ENCODE data around the gene HNF4A. TPM values are rescaled to one million over a fixed set of nuclear protein-coding genes. Genes with fewer than 3 reads are reported as not detected.
A peak's percentile ranks its signal among the peaks of the same experiment; 100 is the strongest.

HNF4A gene
- total RNA-seq, 1 donor from 2014 or later = 0.18 TPM

DNA sequence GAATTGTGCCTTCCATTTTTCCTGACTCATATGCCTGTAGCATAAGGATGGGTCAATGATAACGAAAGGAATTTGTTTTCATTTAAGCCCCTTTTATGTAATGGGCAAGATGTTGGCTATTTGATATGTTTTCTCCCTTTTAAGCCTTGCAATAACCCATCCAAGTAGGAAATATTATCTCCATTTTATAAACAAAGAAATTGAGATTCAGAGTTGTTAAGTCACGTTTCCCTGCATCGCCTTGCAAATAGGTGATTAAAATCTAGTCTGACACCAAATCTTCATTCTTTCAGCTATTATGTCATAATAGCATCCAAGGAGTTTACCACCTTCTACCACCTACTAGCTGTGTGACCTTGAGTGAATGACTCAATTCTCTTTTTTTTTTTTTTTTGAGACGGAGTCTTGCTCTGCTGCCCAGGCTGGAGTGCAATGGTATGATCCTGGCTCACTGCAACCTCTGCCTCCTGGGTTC lies 7.0 kb downstream of the HNF4A start:
- Histone ChIP-seq H3K27me3 (ENCODE audit: low read depth) (peaks cover 8% of the 10 kb centered on the region), H3K27ac (no peak overlapping the region), H3K36me3 (no peaks in the 10 kb centered on the region), H3K4me3 (no peak overlapping the region), H3K4me1 (peaks cover under 1% of the 10 kb centered on the region), H3K9me3 (no peaks in the 10 kb centered on the region)
- intact Hi-C loops (cut with DNase I) = no loop called here
- no peak for DNase-seq
- no peak for TF ChIP-seq CTCF (IDR thresholded peaks at IDR 0.05)
- ATAC-seq = no peak

DNA sequence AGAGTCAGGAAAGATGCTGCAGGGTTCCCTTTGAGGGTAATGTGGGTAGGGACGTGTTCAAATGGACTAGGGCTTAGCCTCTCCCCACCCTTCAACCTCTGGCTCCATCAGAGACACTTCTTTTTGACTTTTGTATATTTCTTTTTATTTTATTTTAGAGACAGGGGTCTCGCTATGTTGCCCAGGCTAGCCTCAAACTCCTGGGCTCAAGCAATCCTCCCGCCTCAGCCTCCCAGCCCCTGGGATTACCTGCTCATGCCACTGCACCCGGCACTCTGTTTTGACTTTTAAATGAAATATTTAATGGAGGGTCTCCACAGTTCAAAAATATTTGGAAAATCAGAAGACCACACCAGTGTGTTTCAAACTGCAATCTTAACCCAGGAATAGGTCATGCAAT lies 8.6 kb downstream of the HNF4A start:
- H3K36me3 ChIP-seq = no peaks in the 10 kb centered on the region
- TF ChIP-seq CTCF (IDR thresholded peaks at IDR 0.05) = no peak

DNA sequence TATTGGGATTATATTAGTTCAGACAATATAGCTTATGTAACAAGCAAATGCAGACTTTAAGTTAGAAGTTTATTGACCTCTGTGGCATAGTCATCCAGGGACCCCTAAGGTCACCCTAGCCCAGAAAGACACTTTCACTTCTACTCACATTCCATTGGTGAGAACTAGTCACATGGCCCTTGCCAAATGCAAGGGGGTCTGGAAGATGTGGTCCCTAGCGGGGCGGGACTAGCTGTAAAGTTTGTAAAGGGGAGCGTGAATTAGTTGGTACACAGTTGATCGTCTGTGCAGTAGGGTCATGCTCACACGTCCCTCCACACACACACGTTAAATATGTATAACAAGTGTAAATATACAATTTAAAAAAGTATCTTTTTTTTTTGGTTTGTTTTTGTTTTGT lies 9.3 kb downstream of the HNF4A start:
- DNase-seq (no peak), ATAC-seq (no peak)
- Histone ChIP-seq H3K36me3 (no peaks in the 10 kb centered on the region), H3K27ac (no peak overlapping the region), H3K27me3 (ENCODE audit: low read depth) (peaks cover 8% of the 10 kb centered on the region), H3K9me3 (no peaks in the 10 kb centered on the region), H3K4me3 (no peak overlapping the region), H3K4me1 (no peaks in the 10 kb centered on the region)
- intact Hi-C loops (cut with DNase I) = no loop called here
- no peak for TF ChIP-seq CTCF (IDR thresholded peaks at IDR 0.05)

More for the DNA sequence above, 8.6 kb downstream of the HNF4A start:
- Histone ChIP-seq H3K27ac (no peak overlapping the region), H3K4me3 (no peak overlapping the region), H3K9me3 (no peaks in the 10 kb centered on the region), H3K27me3 (ENCODE audit: low read depth) (peaks cover 8% of the 10 kb centered on the region), H3K4me1 (no peaks in the 10 kb centered on the region)
- DNase-seq (no peak), ATAC-seq (no peak)
- intact Hi-C loops (cut with DNase I) = no loop called here

DNA sequence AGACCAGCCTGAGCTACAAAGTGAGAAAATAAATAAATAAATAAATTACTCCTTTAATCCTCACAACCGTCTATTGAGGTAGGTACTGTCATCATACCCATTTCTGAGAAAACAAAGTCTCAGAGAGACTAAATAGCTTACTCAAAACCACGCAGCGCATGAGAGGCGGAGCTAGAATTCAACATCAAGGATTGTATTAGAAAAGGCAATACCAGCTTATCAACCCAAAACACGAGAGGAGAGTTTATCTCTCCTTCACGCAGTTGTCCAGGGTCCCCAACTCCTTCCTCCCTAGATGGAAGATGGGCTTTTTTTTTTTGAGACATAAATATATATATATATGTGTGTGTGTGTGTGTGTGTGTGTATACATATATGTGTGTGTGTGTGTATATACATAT lies 12.2 kb downstream of the HNF4A start:
- intact Hi-C loops (cut with DNase I) = no loop called here
- Histone ChIP-seq H3K4me3 (no peak overlapping the region), H3K36me3 (no peaks in the 10 kb centered on the region), H3K9me3 (no peaks in the 10 kb centered on the region), H3K27me3 (ENCODE audit: low read depth) (peaks cover 8% of the 10 kb centered on the region), H3K27ac (no peak overlapping the region), H3K4me1 (no peaks in the 10 kb centered on the region)
- no peak for TF ChIP-seq CTCF (IDR thresholded peaks at IDR 0.05)
- DNase-seq (no peak), ATAC-seq (no peak)

GRCh38 chr20:44370639-44371218 lies 15.2 kb downstream of the HNF4A start:
- H3K4me3 ChIP-seq = no peak overlapping the region
- no peaks in the 10 kb centered on the region for H3K4me1 ChIP-seq
- no peak for TF ChIP-seq CTCF (IDR thresholded peaks at IDR 0.05)
- no peak overlapping the region for H3K27ac ChIP-seq
- no peak for DNase-seq
- no peaks in the 10 kb centered on the region for H3K27me3 ChIP-seq (ENCODE audit: low read depth)
- intact Hi-C loops (cut with DNase I) = no loop called here
- H3K9me3 ChIP-seq = no peaks in the 10 kb centered on the region
- no peaks in the 10 kb centered on the region for H3K36me3 ChIP-seq
- ATAC-seq = peak; percentile 35 to 65
